Skeletal muscle satellite cell (primary cell): ENCODE measurements around the gene FAM221B.
A peak's percentile ranks its signal among the peaks of the same experiment; 100 is the strongest.

Source experiments
- H3K27me3 ChIP-seq: 2 replicates; pipeline ENCODE4 v1.7.0; 2013; ENCODE audit warnings: low read length; ENCODE audit not compliant: control insufficient read depth, insufficient read depth
- H3K36me3 ChIP-seq: 2 replicates; pipeline ENCODE4 v1.7.0; 2013; ENCODE audit warnings: mild to moderate bottlenecking, control low read depth, low read length; ENCODE audit not compliant: insufficient read depth
- H3K4me1 ChIP-seq: 2 replicates; pipeline ENCODE4 v1.7.0; 2013; ENCODE audit warnings: low read length; ENCODE audit not compliant: control insufficient read depth, insufficient read depth
- H3K4me2 ChIP-seq: 2 replicates; pipeline ENCODE4 v1.7.0; 2013; ENCODE audit warnings: mild to moderate bottlenecking, low read length
- H3K4me3 ChIP-seq: 2 replicates; pipeline ENCODE4 v1.7.0; 2013; ENCODE audit warnings: low read length
- H3K9ac ChIP-seq: 2 replicates; pipeline ENCODE4 v1.7.0; 2013; ENCODE audit warnings: mild to moderate bottlenecking, low read depth, low read length, moderate library complexity
- H3K9me3 ChIP-seq: replicated peaks from 2 replicates; pipeline ENCODE4 v1.7.0; 2013; ENCODE audit warnings: mild to moderate bottlenecking, control low read depth, low read length

Gene FAM221B

DNA sequence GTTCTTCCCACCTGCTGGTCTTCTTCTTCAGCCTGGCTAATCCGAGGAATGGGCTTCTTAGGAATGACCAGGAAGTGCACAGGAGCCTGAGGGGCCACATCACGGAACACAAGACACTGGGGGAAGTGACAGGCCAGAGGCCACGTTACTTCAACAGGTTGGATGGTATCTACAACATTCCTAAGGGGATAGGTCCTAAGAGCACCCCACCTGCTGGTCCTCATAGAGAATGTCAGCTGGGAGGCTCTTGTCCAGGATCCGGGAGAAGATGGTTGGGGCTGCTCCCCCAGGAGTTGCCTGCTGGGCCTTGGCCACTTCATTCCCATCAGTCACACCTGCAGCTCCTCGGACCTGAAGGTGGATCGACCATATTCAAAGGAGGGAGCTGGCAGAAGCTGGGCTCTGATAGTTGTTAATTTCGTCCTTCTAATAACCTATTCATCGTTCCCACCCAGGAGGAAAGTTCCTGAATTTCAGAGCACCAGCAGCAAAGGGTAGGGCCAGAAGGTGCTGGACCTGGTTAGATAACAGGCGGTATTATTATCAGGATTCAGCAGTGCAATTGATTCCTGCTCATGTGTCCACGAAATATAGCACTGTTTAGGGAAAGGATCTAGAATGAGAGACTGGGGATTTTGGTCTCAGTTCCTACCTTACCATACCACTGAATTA lies 15.0 kb downstream of the FAM221B start:
- no peaks in the 10 kb centered on the region for H3K9me3 ChIP-seq
- peak overlapping the region; percentile 90 for H3K4me2 ChIP-seq
- peaks cover 5% of the 10 kb centered on the region for H3K27me3 ChIP-seq
- H3K4me1 ChIP-seq = peaks cover 21% of the 10 kb centered on the region
- H3K9ac ChIP-seq = peak overlapping the region; percentile 84
- peaks cover 7% of the 10 kb centered on the region for H3K36me3 ChIP-seq
- no peak overlapping the region for H3K4me3 ChIP-seq

DNA sequence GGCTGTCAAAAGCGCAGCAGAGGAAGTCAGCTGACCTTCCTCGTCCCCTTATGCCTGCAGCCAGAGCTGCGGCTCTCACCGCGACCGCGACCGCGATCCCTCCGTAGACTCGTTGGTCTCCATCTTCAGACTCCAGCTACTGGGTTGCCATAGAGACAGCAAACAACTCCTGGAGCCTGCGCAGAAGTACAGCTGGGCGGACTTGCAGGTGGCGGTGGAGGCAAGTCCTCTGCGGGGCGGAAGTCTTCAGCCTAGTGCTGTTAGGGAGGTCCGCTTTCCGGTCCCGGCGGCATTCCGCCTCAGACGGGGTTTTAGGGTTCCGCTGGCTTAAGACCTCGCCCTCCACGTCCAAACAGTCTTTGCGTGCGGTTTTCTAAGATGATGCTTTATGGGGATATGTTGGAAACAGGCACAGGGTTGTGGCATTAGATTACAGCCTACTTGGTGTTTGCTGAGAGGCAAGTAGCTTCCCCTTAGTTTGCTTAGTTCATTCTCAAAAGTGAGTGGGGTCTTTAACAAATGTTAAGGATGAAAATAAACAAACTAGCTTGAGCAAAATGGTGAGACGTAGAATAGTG lies 16.4 kb downstream of the FAM221B start, which contains the start of gene SPAG8:
SPAG8 (minus strand) TSS at position 238 of the 578 bp plus-strand sequence; CDS start at position 123, 115 bp downstream.
- H3K4me3 ChIP-seq = peak within 1 kb of the TSS; percentile 74
- H3K9ac ChIP-seq = peak within 1 kb of the TSS; percentile 63
- peaks cover 21% of the 10 kb centered on the region for H3K4me1 ChIP-seq
- H3K9me3 ChIP-seq = no peaks in the 10 kb centered on the region
- peaks cover 20% of the 10 kb centered on the region for H3K36me3 ChIP-seq
- H3K27me3 ChIP-seq = no peaks in the 10 kb centered on the region
- H3K4me2 ChIP-seq = peak within 1 kb of the TSS; percentile 92

DNA sequence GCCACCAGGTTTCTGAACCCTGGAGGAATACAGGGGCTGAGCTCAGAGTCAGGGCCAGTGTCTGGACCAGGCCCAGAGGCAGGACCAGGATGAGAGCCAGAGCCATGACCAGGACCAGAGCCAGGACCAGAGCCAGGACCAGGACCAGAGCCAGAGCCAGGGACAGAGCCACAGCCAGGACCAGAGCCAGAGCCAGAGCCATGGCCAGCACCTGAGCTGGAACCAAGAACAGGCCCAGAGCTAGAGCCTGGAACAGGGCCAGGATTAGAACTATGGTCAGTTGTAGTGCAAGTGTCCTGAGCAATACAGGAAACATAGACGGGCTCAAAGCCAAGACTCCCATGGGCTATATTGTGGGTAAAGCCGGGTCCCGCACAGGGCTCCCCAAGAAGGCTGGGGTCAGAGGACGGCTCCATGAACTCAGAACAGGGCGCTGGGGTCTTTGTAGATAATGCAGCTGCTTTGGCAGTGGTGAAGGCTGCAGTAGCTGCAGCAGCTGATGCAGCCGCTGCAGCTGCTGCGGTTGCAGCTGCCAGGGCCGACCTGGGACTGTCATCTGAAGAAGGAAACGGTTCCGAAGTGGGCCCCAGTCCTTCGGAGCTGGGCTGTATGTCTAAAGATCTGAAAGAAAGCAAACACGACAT lies 17.0 kb downstream of the FAM221B start:
- peak overlapping the region; percentile 74 for H3K4me3 ChIP-seq
- peak overlapping the region; percentile 92 for H3K4me2 ChIP-seq
- H3K9ac ChIP-seq = peak overlapping the region; percentile 63
- H3K4me1 ChIP-seq = peaks cover 21% of the 10 kb centered on the region
- H3K36me3 ChIP-seq = peaks cover 24% of the 10 kb centered on the region
- H3K27me3 ChIP-seq = no peaks in the 10 kb centered on the region
- no peaks in the 10 kb centered on the region for H3K9me3 ChIP-seq

GRCh38 chr9:35810122-35810521 lies 18.4 kb downstream of the FAM221B start:
- H3K4me3 ChIP-seq = no peak overlapping the region
- H3K4me2 ChIP-seq = no peak overlapping the region
- peaks cover 21% of the 10 kb centered on the region for H3K4me1 ChIP-seq
- no peak overlapping the region for H3K9ac ChIP-seq
- H3K27me3 ChIP-seq = no peaks in the 10 kb centered on the region
- H3K36me3 ChIP-seq = peaks cover 38% of the 10 kb centered on the region
- no peaks in the 10 kb centered on the region for H3K9me3 ChIP-seq

DNA sequence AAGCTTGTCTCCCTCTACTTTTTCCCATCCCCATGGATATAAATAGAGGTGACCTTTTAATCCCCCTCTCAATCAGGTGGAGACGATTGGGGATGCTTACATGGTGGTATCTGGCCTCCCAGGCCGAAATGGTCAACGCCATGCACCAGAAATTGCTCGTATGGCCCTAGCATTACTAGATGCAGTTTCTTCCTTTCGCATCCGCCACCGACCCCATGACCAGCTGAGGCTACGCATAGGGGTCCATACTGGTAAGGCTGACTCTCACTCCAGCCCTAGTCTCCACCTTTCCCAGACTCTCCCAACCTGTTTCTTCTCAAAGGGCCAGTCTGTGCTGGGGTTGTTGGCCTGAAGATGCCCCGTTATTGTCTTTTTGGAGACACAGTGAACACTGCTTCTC lies 20.1 kb downstream of the FAM221B start:
- no peaks in the 10 kb centered on the region for H3K27me3 ChIP-seq
- no peaks in the 10 kb centered on the region for H3K9me3 ChIP-seq
- peaks cover 14% of the 10 kb centered on the region for H3K4me1 ChIP-seq
- no peak overlapping the region for H3K4me3 ChIP-seq
- H3K4me2 ChIP-seq = no peak overlapping the region
- no peak overlapping the region for H3K9ac ChIP-seq
- peaks cover 40% of the 10 kb centered on the region for H3K36me3 ChIP-seq

DNA sequence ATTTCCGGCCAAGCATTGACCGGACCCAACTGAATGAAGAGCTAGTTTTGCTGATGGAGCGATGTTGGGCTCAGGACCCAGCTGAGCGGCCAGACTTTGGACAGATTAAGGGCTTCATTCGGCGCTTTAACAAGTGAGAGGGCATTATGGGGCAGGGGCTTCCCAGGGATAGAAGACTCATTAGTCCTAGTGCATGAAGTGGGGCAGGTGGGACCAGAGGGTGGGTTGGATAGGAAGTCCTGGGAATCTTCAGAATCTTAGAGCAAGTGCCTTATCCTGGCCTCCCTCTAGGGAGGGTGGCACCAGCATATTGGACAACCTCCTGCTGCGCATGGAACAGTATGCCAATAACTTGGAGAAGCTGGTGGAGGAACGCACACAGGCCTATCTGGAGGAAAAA lies 22.4 kb downstream of the FAM221B start:
- H3K4me1 ChIP-seq = peaks cover 2% of the 10 kb centered on the region
- no peaks in the 10 kb centered on the region for H3K27me3 ChIP-seq
- peaks cover 53% of the 10 kb centered on the region for H3K36me3 ChIP-seq
- no peak overlapping the region for H3K4me3 ChIP-seq
- H3K9me3 ChIP-seq = no peaks in the 10 kb centered on the region
- no peak overlapping the region for H3K9ac ChIP-seq
- H3K4me2 ChIP-seq = no peak overlapping the region

DNA sequence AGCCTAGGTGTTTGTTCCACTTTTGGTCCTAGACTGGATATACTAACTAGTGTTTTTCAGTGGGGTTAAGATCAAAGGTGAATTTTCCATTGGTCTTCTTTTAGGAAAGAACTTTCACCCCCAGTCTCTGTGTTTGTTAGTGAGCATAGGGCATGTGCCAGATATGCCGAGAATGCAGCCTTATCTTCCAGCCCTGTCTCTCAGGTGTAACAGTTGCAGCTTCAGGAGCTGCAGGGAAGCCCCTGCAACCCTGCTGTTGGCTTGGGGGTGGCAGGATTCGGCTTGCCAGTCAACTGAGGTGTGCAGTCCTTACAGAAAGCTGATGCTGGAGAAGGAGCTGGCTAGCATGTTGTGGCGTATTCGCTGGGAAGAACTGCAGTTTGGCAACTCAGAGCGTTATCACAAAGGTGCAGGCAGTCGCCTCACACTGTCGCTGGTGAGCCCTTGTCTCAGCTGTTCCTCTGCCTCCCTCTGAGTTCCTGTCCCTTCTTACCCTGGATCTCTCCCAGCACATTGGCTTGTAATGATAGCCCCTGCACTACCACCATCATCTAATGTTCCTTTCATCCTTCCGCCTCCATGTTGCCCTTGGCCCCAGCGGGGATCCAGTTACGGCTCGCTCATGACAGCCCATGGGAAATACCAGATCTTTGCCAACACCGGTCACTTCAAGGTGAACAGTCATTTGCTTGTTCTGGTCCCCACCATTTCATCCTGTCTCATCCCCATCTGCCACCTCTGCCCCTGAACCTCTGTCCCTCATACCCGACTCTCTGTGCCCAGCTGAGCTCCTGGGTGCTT lies 27.0 kb downstream of the FAM221B start:
- no peaks in the 10 kb centered on the region for H3K9me3 ChIP-seq
- peaks cover 12% of the 10 kb centered on the region for H3K4me1 ChIP-seq
- no peaks in the 10 kb centered on the region for H3K27me3 ChIP-seq
- peaks cover 41% of the 10 kb centered on the region for H3K36me3 ChIP-seq
- H3K9ac ChIP-seq = no peak overlapping the region
- no peak overlapping the region for H3K4me3 ChIP-seq
- H3K4me2 ChIP-seq = no peak overlapping the region

DNA sequence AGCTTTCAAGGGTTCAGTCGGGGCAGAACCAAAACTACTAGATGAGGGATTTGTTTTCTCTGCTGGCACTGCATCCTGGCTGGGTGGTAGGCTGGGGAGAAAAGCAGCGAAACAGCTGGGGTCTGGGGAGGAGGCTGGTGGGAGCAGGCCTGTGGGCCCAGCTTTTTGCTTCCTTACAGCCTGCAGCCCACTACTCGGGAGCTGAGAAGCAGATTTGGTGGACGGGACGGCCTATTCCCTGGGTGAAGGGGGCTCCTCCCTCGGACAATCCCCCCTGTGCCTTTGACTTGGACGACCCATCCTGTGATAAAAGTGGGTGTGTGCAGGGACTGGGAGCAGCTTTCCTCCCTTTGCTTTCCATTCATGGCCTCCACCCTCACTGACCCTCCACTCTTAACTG lies 28.0 kb downstream of the FAM221B start:
- Histone ChIP-seq H3K9me3 (no peaks in the 10 kb centered on the region), H3K4me2 (no peak overlapping the region), H3K4me3 (no peak overlapping the region), H3K4me1 (peaks cover 16% of the 10 kb centered on the region), H3K27me3 (no peaks in the 10 kb centered on the region), H3K36me3 (peaks cover 31% of the 10 kb centered on the region), H3K9ac (no peak overlapping the region)

GRCh38 chr9:35798658-35799374 lies 29.7 kb downstream of the FAM221B start:
- H3K4me2 ChIP-seq = no peak overlapping the region
- no peaks in the 10 kb centered on the region for H3K27me3 ChIP-seq
- no peaks in the 10 kb centered on the region for H3K9me3 ChIP-seq
- no peak overlapping the region for H3K4me3 ChIP-seq
- no peak overlapping the region for H3K9ac ChIP-seq
- H3K36me3 ChIP-seq = peaks cover 25% of the 10 kb centered on the region
- peaks cover 33% of the 10 kb centered on the region for H3K4me1 ChIP-seq

- Histone ChIP-seq H3K4me2 (no peak overlapping the region), H3K36me3 (peaks cover 23% of the 10 kb centered on the region), H3K4me3 (no peak overlapping the region), H3K27me3 (no peaks in the 10 kb centered on the region), H3K4me1 (peaks cover 46% of the 10 kb centered on the region), H3K9ac (no peak overlapping the region), H3K9me3 (no peaks in the 10 kb centered on the region)
Measured at GRCh38 chr9:35797311-35798109, 31.0 kb downstream of the FAM221B start.
